Caco-2 (cell line): ENCODE data around the gene ITGA5. TPM values are rescaled to one million over a fixed set of nuclear protein-coding genes. Genes with fewer than 3 reads are reported as not detected.

Source experiments
- BruUV-seq: library from RNA; stranded (reverse); fragments of 400-500 nt; replicated peaks from 2 replicates; lab custom pipeline; 2021; lab: Mats Ljungman, UMichigan
- CTCF ChIA-PET: fragments of 300-600 bp; sonication (Branson Sonifier 250); formaldehyde crosslinking; loops from one replicate; lab custom pipeline; 2022; ENCODE audit warnings: antibody characterized with exemption; lab: Charles Lee
- POLR2A ChIA-PET: fragments of 300-600 bp; sonication (Branson Sonifier 250); formaldehyde crosslinking; loops from one replicate; lab custom pipeline; 2022; ENCODE audit warnings: antibody characterized with exemption; lab: Charles Lee
- DNase-seq, 2 experiments: peaks; one replicate each; pipeline versions ENCODE4 v3.0.0 to v3.0.0-alpha.2; 2020 to 2022
- H3K27me3 ChIP-seq: replicated peaks from 2 replicates; pipeline ENCODE4 v1.6.0; 2011; ENCODE audit warnings: low read length; ENCODE audit not compliant: control insufficient read depth, insufficient read depth
- H3K36me3 ChIP-seq: 2 replicates; pipeline ENCODE4 v1.5.1; 2011; ENCODE audit warnings: low read length; ENCODE audit not compliant: control insufficient read depth, insufficient read depth
- H3K4me1 ChIP-seq: fragments of 250-450 bp; sonication (Bioruptor Pico); 2 replicates; pipeline ENCODE4 v1.5.1; 2020; ENCODE audit warnings: mild to moderate bottlenecking
- H3K4me3 ChIP-seq: 2 replicates; pipeline ENCODE4 v1.5.1; 2011; ENCODE audit warnings: low read depth, mild to moderate bottlenecking, control low read depth, low read length
- H3K9me3 ChIP-seq: fragments of 250-450 bp; sonication (Bioruptor Pico); 2 replicates; pipeline ENCODE4 v1.5.1; 2020; ENCODE audit warnings: mild to moderate bottlenecking, moderate library complexity
- H3K27ac Mint-ChIP-seq: one replicate; pipeline ENCODE4 v1.8.0; 2022; ENCODE audit warnings: mixed read lengths; ENCODE audit not compliant: unreplicated experiment
- H3K27me3 Mint-ChIP-seq: one replicate; pipeline ENCODE4 v1.8.0; 2022; ENCODE audit warnings: mixed read lengths; ENCODE audit not compliant: insufficient read depth, unreplicated experiment
- H3K36me3 Mint-ChIP-seq: one replicate; pipeline ENCODE4 v1.8.0; 2022; ENCODE audit warnings: mild to moderate bottlenecking, mixed read lengths; ENCODE audit not compliant: insufficient read depth, unreplicated experiment
- H3K4me1 Mint-ChIP-seq: one replicate; pipeline ENCODE4 v1.8.0; 2022; ENCODE audit warnings: low read depth, mixed read lengths; ENCODE audit not compliant: unreplicated experiment
- H3K4me3 Mint-ChIP-seq: one replicate; pipeline ENCODE4 v1.8.0; 2022; ENCODE audit warnings: mild to moderate bottlenecking, moderate library complexity, mixed read lengths; ENCODE audit not compliant: unreplicated experiment
- H3K9me3 Mint-ChIP-seq: one replicate; pipeline ENCODE4 v1.8.0; 2022; ENCODE audit warnings: mixed read lengths; ENCODE audit not compliant: unreplicated experiment
- CTCF ChIP-seq, 2 experiments: fragments of 200-600 bp in 1 of 2; IDR thresholded peaks; 1 replicate in 1 of 2; 2 replicates in 1 of 2; pipeline versions ENCODE4 v1.5.1 to v1.8.0; 2011 to 2022; ENCODE audit warnings: antibody characterized with exemption in 1 of 2, control low read depth in 1 of 2, inconsistent platforms in 1 of 2, low read depth in 1 of 2, low read length in 1 of 2, mild to moderate bottlenecking in 1 of 2, moderate library complexity in 1 of 2; ENCODE audit not compliant: insufficient read depth in 1 of 2, severe bottlenecking in 1 of 2, unreplicated experiment in 1 of 2
- intact Hi-C: fragments of 100-400 bp; cut with micrococcal nuclease; formaldehyde crosslinking; loops from one replicate; pipeline ENCODE4 v1.10.0; 2022; ENCODE audit not compliant: unreplicated experiment
- total RNA-seq: library from RNA; stranded (reverse); gene quantifications from 2 replicates; pipeline ENCODE4 v1.2.3, GENCODE V29; 2022

ITGA5 gene
- total RNA-seq, 1 experiment from 2014 or later, result 17.3 TPM

GRCh38 chr12:54370171-54370730 lies 48.8 kb downstream of the ITGA5 start:
- H3K27me3 Mint-ChIP-seq, result no peaks in the 10 kb centered on the region
- peak in 1 of 2 experiments; percentile 55 for TF ChIP-seq CTCF (IDR thresholded peaks at IDR 0.05; ENCODE audit: insufficient read depth in 1 of 2, low read depth in 1 of 2, low read length in 1 of 2, severe bottlenecking in 1 of 2, unreplicated experiment in 1 of 2)
- H3K9me3 Mint-ChIP-seq, result no peaks in the 10 kb centered on the region
- intact Hi-C loops, result no loop called here
- no TSS peak for BruUV-seq
- Histone ChIP-seq H3K9me3 (no peaks in the 10 kb centered on the region), H3K27me3 (no peaks in the 10 kb centered on the region), H3K4me3 (no peak overlapping the region), H3K36me3 (no peaks in the 10 kb centered on the region), H3K4me1 (peaks cover 6% of the 10 kb centered on the region; the same call in 1 of the 2 replicates)
- H3K36me3 Mint-ChIP-seq, result peaks cover 8% of the 10 kb centered on the region
- no peak for DNase-seq
- no peaks in the 10 kb centered on the region for H3K4me1 Mint-ChIP-seq
- ChIA-PET POLR2A (no interaction called here), CTCF (interaction anchor here (0.6 to 1.8 kb wide), 4 partner anchors 9 to 69 kb away, joined by 3 to 10 read pairs (median 6); no protein-coding TSS in a partner anchor)
- H3K27ac Mint-ChIP-seq, result no peak overlapping the region
- H3K4me3 Mint-ChIP-seq, result no peak overlapping the region

GRCh38 chr12:54369597-54370131 lies 49.4 kb downstream of the ITGA5 start:
- intact Hi-C loops, result loop anchor here (2.0 kb wide), 1 partner anchor 33 kb away; no protein-coding TSS in a partner anchor
- Histone ChIP-seq H3K4me1 (peaks cover 6% of the 10 kb centered on the region; the same call in 1 of the 2 replicates), H3K9me3 (no peaks in the 10 kb centered on the region), H3K27me3 (no peaks in the 10 kb centered on the region), H3K4me3 (no peak overlapping the region), H3K36me3 (no peaks in the 10 kb centered on the region)
- H3K4me3 Mint-ChIP-seq, result no peak overlapping the region
- H3K4me1 Mint-ChIP-seq, result no peaks in the 10 kb centered on the region
- H3K27me3 Mint-ChIP-seq, result no peaks in the 10 kb centered on the region
- no peak for TF ChIP-seq CTCF (IDR thresholded peaks at IDR 0.05; ENCODE audit: insufficient read depth in 1 of 2, low read depth in 1 of 2, low read length in 1 of 2, severe bottlenecking in 1 of 2, unreplicated experiment in 1 of 2)
- H3K36me3 Mint-ChIP-seq, result peaks cover 8% of the 10 kb centered on the region
- POLR2A ChIA-PET, result no interaction called here
- no peak for DNase-seq
- H3K27ac Mint-ChIP-seq, result no peak overlapping the region
- H3K9me3 Mint-ChIP-seq, result no peaks in the 10 kb centered on the region
- no TSS peak for BruUV-seq
- CTCF ChIA-PET, result interaction anchor here (0.7 to 1.8 kb wide), 2 partner anchors 10 to 70 kb away, joined by 3 to 10 read pairs; no protein-coding TSS in a partner anchor

GRCh38 chr12:54368709-54369596 lies 50.1 kb downstream of the ITGA5 start:
- no peaks in the 10 kb centered on the region for H3K9me3 Mint-ChIP-seq
- H3K4me3 ChIP-seq, result no peak overlapping the region
- no peaks in the 10 kb centered on the region for H3K4me1 Mint-ChIP-seq
- H3K36me3 Mint-ChIP-seq, result peaks cover 8% of the 10 kb centered on the region
- peak overlapping the region; percentile 23 for H3K4me3 Mint-ChIP-seq
- intact Hi-C loops, result loop anchor here (1.0 to 2.0 kb wide), 2 partner anchors 32 to 149 kb away; no protein-coding TSS in a partner anchor
- H3K27me3 Mint-ChIP-seq, result no peaks in the 10 kb centered on the region
- BruUV-seq, result TSS peak; percentile 38
- no peaks in the 10 kb centered on the region for H3K27me3 ChIP-seq
- ChIA-PET POLR2A (interaction anchor here (0.6 to 1.0 kb wide), 3 partner anchors 44 to 397 kb away, joined by 3 to 11 read pairs (median 3); partner anchors contain the start of gene COPZ1), CTCF (interaction anchor here (0.6 to 2.4 kb wide), 11 partner anchors 9 to 1116 kb away, joined by 3 to 28 read pairs (median 5); partner anchors contain the start of genes COPZ1 and SMUG1)
- H3K27ac Mint-ChIP-seq, result no peak overlapping the region
- peak; percentile 86 to 87 for DNase-seq
- peak; percentile 75 to 86 for TF ChIP-seq CTCF (IDR thresholded peaks at IDR 0.05; ENCODE audit: insufficient read depth in 1 of 2, low read depth in 1 of 2, low read length in 1 of 2, severe bottlenecking in 1 of 2, unreplicated experiment in 1 of 2)
- H3K9me3 ChIP-seq, result no peaks in the 10 kb centered on the region
- H3K36me3 ChIP-seq, result no peaks in the 10 kb centered on the region
- peaks cover 6% of the 10 kb centered on the region; the same call in 1 of the 2 replicates for H3K4me1 ChIP-seq
